ENCODE results near the gene PPP1R3F.

Gene PPP1R3F

DNA sequence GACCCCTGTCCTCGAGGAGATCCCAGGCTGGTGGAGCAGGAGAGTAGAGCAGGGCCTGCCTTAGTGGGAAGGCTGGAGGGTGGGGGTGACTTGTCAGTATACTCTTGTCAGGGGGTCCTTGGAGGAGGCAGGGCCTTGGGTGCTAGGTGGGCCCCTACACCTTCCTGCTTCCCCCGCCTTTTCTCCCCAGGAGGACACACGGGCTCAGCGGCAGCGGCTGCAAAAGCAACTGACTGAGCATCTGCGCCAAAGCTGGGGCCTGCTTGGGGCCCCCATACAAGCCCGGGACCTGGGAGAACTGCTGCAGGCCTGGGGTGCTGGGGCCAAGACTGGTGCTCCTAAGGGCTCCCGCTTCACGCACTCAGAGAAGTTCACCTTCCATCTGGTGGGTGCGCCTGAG is 23.1 kb upstream of the PPP1R3F start:
- Histone ChIP-seq H2BK5ac (ENCODE audit: low read length) (no peak overlapping the region), H3K36me3 (ENCODE audit: control insufficient read depth, insufficient read depth, low read length) (no peaks in the 10 kb centered on the region), H2BK120ac (ENCODE audit: low read depth, low read length) (no peak overlapping the region), H3K27ac (ENCODE audit: low read depth, low read length) (no peak overlapping the region), H3K4me1 (ENCODE audit: control insufficient read depth, low read depth, low read length) (no peaks in the 10 kb centered on the region), H3K9ac (ENCODE audit: low read length) (no peak overlapping the region), H2AK5ac (ENCODE audit: low read length) (no peak overlapping the region), H3K18ac (ENCODE audit: low read length) (no peak overlapping the region), H3K4me3 (ENCODE audit: low read length) (no peak overlapping the region), H3K27me3 (ENCODE audit: insufficient read depth, low read length, poor library complexity) (no peaks in the 10 kb centered on the region), H3K79me1 (ENCODE audit: low read length) (no peaks in the 10 kb centered on the region), H3K23ac (ENCODE audit: low read length) (no peak overlapping the region), H2BK15ac (replicated peaks; ENCODE audit: low read depth) (no peak overlapping the region), H4K5ac (ENCODE audit: low read length) (no peak overlapping the region), H4K8ac (ENCODE audit: low read depth, low read length) (no peak overlapping the region), H3K4me2 (ENCODE audit: low read length) (no peak overlapping the region), H3K4ac (ENCODE audit: low read depth, low read length) (no peak overlapping the region), H3K79me2 (ENCODE audit: control insufficient read depth, insufficient read depth, low read length) (no peaks in the 10 kb centered on the region), H3K56ac (ENCODE audit: low read length) (no peak overlapping the region)
- no CpG with 5 or more reads among the region's 10 CpGs for WGBS (ENCODE audit: extremely low coverage, insufficient coverage, low lambda C conversion rate)
- DNase-seq, result no peak

DNA sequence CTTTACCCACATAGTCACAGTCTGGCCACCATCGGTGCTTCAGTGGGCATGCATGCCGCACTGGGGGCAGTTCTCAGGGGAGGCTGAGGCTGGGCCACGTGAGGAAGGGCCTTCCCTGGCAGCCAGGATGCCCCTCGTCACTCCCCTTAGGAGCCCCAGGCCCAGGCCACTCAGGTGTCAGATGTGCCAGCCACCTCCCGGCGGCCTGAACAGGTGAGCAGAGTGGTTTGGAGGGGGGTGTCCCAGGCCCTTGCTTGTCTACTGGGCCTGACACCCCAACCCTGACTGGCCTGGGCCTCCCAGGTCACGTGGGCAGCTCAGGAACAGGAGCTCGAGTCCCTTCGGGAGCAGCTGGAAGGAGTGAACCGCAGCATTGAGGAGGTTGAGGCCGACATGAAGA is 22.2 kb upstream of the PPP1R3F start:
- H3K4me3 ChIP-seq (ENCODE audit: low read length), result no peak overlapping the region
- H2BK120ac ChIP-seq (ENCODE audit: low read depth, low read length), result no peak overlapping the region
- no peaks in the 10 kb centered on the region for H3K4me1 ChIP-seq (ENCODE audit: control insufficient read depth, low read depth, low read length)
- H3K56ac ChIP-seq (ENCODE audit: low read length), result no peak overlapping the region
- H3K27me3 ChIP-seq (ENCODE audit: insufficient read depth, low read length, poor library complexity), result no peaks in the 10 kb centered on the region
- no peak for DNase-seq
- no peak overlapping the region for H2BK15ac ChIP-seq (replicated peaks; ENCODE audit: low read depth)
- no peak overlapping the region for H3K9ac ChIP-seq (ENCODE audit: low read length)
- WGBS (ENCODE audit: extremely low coverage, insufficient coverage, low lambda C conversion rate), result no CpG with 5 or more reads among the region's 11 CpGs
- no peak overlapping the region for H3K4me2 ChIP-seq (ENCODE audit: low read length)
- no peak overlapping the region for H3K18ac ChIP-seq (ENCODE audit: low read length)
- no peak overlapping the region for H4K8ac ChIP-seq (ENCODE audit: low read depth, low read length)
- no peak overlapping the region for H3K27ac ChIP-seq (ENCODE audit: low read depth, low read length)
- H4K5ac ChIP-seq (ENCODE audit: low read length), result no peak overlapping the region
- no peaks in the 10 kb centered on the region for H3K79me1 ChIP-seq (ENCODE audit: low read length)
- no peaks in the 10 kb centered on the region for H3K79me2 ChIP-seq (ENCODE audit: control insufficient read depth, insufficient read depth, low read length)
- no peak overlapping the region for H2BK5ac ChIP-seq (ENCODE audit: low read length)
- no peak overlapping the region for H3K4ac ChIP-seq (ENCODE audit: low read depth, low read length)
- no peaks in the 10 kb centered on the region for H3K36me3 ChIP-seq (ENCODE audit: control insufficient read depth, insufficient read depth, low read length)
- no peak overlapping the region for H3K23ac ChIP-seq (ENCODE audit: low read length)
- no peak overlapping the region for H2AK5ac ChIP-seq (ENCODE audit: low read length)

DNA sequence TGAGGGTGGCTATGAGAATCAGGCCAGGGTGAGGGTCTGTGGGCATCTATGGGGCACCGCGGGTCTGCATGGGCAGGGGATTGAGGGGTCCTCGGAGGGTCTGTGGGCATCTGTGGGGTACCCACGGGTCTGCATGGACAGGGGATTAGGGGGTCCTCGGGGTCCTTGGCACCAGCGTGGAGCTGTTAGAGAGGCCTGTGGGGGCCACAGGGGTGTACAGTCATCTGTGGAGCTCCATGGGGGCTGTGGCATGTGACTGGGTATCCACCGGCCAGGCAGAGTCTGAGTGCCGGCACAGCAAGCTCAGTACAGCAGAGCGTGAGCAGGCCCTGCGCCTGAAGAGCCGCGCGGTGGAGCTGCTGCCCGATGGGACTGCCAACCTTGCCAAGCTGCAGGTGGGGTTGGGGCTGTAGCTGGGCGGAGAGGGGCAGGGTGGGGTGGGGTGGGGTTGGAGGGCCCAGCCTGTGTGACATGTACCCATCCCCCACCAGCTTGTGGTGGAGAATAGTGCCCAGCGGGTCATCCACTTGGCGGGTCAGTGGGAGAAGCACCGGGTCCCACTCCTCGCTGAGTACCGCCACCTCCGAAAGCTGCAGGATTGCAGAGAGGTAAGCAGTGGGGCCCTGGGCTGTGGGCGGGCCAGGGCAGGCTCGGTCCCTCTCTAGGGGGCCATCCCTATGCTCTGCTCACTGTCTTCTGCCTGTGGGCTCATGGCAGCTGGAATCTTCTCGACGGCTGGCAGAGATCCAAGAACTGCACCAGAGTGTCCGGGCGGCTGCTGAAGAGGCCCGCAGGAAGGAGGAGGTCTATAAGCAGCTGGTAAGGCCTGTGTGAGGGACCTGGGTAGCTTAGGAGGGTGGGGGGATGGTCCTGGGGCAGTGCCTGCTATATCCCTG is 21.4 kb upstream of the PPP1R3F start:
- Histone ChIP-seq H3K36me3 (ENCODE audit: control insufficient read depth, insufficient read depth, low read length) (no peaks in the 10 kb centered on the region), H3K23ac (ENCODE audit: low read length) (no peak overlapping the region), H3K79me1 (ENCODE audit: low read length) (no peaks in the 10 kb centered on the region), H2AK5ac (ENCODE audit: low read length) (no peak overlapping the region), H2BK120ac (ENCODE audit: low read depth, low read length) (no peak overlapping the region), H3K27ac (ENCODE audit: low read depth, low read length) (no peak overlapping the region), H3K4ac (ENCODE audit: low read depth, low read length) (no peak overlapping the region), H3K56ac (ENCODE audit: low read length) (no peak overlapping the region), H2BK15ac (replicated peaks; ENCODE audit: low read depth) (no peak overlapping the region), H2BK5ac (ENCODE audit: low read length) (no peak overlapping the region), H4K5ac (ENCODE audit: low read length) (no peak overlapping the region), H3K4me2 (ENCODE audit: low read length) (no peak overlapping the region), H4K8ac (ENCODE audit: low read depth, low read length) (no peak overlapping the region), H3K4me1 (ENCODE audit: control insufficient read depth, low read depth, low read length) (no peaks in the 10 kb centered on the region), H3K27me3 (ENCODE audit: insufficient read depth, low read length, poor library complexity) (no peaks in the 10 kb centered on the region), H3K4me3 (ENCODE audit: low read length) (no peak overlapping the region), H3K9ac (ENCODE audit: low read length) (no peak overlapping the region), H3K18ac (ENCODE audit: low read length) (no peak overlapping the region), H3K79me2 (ENCODE audit: control insufficient read depth, insufficient read depth, low read length) (no peaks in the 10 kb centered on the region)
- WGBS (ENCODE audit: extremely low coverage, insufficient coverage, low lambda C conversion rate), result no CpG with 5 or more reads among the region's 28 CpGs
- no peak for DNase-seq

DNA sequence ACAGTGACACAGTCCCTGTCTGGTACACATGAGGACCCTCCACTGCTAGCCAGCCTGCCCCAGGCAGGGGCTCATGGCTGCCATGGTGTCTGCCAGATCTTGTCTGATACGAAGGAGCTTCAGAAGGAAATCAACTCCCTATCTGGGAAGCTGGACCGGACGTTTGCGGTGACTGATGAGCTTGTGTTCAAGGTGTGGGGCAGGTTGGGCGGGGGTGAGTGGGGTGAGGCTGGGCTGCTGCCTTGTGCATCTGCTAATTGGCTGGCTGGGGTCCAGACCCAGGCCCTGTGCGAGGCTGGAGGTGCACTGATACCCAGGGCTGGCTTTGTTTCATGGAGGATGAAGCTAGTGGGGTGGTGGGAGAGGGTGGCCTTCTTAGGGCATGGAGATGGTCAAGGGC is 20.5 kb upstream of the PPP1R3F start:
- Histone ChIP-seq H2BK15ac (replicated peaks; ENCODE audit: low read depth) (no peak overlapping the region), H3K79me2 (ENCODE audit: control insufficient read depth, insufficient read depth, low read length) (no peaks in the 10 kb centered on the region), H3K27ac (ENCODE audit: low read depth, low read length) (no peak overlapping the region), H2AK5ac (ENCODE audit: low read length) (no peak overlapping the region), H3K56ac (ENCODE audit: low read length) (no peak overlapping the region), H3K18ac (ENCODE audit: low read length) (no peak overlapping the region), H3K4ac (ENCODE audit: low read depth, low read length) (no peak overlapping the region), H3K4me1 (ENCODE audit: control insufficient read depth, low read depth, low read length) (no peaks in the 10 kb centered on the region), H2BK120ac (ENCODE audit: low read depth, low read length) (no peak overlapping the region), H3K4me2 (ENCODE audit: low read length) (no peak overlapping the region), H2BK5ac (ENCODE audit: low read length) (no peak overlapping the region), H3K9ac (ENCODE audit: low read length) (no peak overlapping the region), H3K36me3 (ENCODE audit: control insufficient read depth, insufficient read depth, low read length) (no peaks in the 10 kb centered on the region), H3K27me3 (ENCODE audit: insufficient read depth, low read length, poor library complexity) (no peaks in the 10 kb centered on the region), H4K5ac (ENCODE audit: low read length) (no peak overlapping the region), H4K8ac (ENCODE audit: low read depth, low read length) (no peak overlapping the region), H3K4me3 (ENCODE audit: low read length) (no peak overlapping the region), H3K79me1 (ENCODE audit: low read length) (no peaks in the 10 kb centered on the region), H3K23ac (ENCODE audit: low read length) (no peak overlapping the region)
- no peak for DNase-seq
- no CpG with 5 or more reads among the region's 6 CpGs for WGBS (ENCODE audit: extremely low coverage, insufficient coverage, low lambda C conversion rate)

DNA sequence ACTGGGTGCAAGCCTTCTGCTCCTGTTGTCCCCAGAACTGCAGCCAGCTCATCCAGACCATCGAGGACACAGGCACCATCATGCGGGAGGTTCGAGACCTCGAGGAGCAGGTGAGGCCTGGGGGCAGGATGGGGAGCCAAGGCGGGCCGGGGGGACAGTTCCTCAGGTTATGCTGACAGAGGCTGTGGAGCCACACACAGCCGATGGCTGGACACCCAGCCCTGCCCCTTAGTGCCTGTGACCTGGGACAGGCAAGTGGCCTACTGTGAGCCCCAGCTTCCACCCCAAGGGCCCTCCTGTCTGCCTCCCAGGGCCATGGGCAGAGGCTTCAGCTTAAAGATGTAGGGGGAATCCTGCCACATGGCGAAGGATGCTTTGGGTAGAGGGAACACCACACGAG is 20.0 kb upstream of the PPP1R3F start:
- Histone ChIP-seq H3K27ac (ENCODE audit: low read depth, low read length) (no peak overlapping the region), H3K36me3 (ENCODE audit: control insufficient read depth, insufficient read depth, low read length) (no peaks in the 10 kb centered on the region), H3K4me3 (ENCODE audit: low read length) (no peak overlapping the region), H3K4ac (ENCODE audit: low read depth, low read length) (no peak overlapping the region), H2BK15ac (replicated peaks; ENCODE audit: low read depth) (no peak overlapping the region), H4K8ac (ENCODE audit: low read depth, low read length) (no peak overlapping the region), H3K79me1 (ENCODE audit: low read length) (no peaks in the 10 kb centered on the region), H3K4me2 (ENCODE audit: low read length) (no peak overlapping the region), H3K18ac (ENCODE audit: low read length) (no peak overlapping the region), H3K9ac (ENCODE audit: low read length) (no peak overlapping the region), H4K5ac (ENCODE audit: low read length) (no peak overlapping the region), H3K79me2 (ENCODE audit: control insufficient read depth, insufficient read depth, low read length) (no peaks in the 10 kb centered on the region), H3K56ac (ENCODE audit: low read length) (no peak overlapping the region), H2AK5ac (ENCODE audit: low read length) (no peak overlapping the region), H2BK5ac (ENCODE audit: low read length) (no peak overlapping the region), H2BK120ac (ENCODE audit: low read depth, low read length) (no peak overlapping the region), H3K27me3 (ENCODE audit: insufficient read depth, low read length, poor library complexity) (no peaks in the 10 kb centered on the region), H3K23ac (ENCODE audit: low read length) (no peak overlapping the region), H3K4me1 (ENCODE audit: control insufficient read depth, low read depth, low read length) (no peaks in the 10 kb centered on the region)
- DNase-seq, result no peak
- no CpG with 5 or more reads among the region's 9 CpGs for WGBS (ENCODE audit: extremely low coverage, insufficient coverage, low lambda C conversion rate)

DNA sequence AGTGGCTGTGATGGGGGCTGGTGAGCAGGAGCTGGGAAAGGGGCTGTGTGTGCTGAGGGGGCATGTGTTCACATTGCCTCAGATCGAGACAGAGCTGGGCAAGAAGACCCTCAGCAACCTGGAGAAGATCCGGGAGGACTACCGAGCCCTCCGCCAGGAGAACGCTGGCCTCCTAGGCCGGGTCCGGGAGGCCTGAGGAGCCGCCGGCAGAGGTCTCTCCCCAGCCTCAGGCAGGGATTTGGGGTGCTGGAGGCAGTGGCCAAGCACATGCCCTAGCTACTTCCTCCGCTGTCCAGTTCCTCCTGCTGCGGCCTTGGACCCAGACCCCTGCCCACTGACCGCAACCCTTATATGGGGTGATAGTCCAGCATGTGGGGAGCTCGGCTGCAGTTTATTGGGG is 19.5 kb upstream of the PPP1R3F start:
- Histone ChIP-seq H2BK5ac (ENCODE audit: low read length) (no peak overlapping the region), H2BK15ac (replicated peaks; ENCODE audit: low read depth) (no peak overlapping the region), H3K4ac (ENCODE audit: low read depth, low read length) (no peak overlapping the region), H3K23ac (ENCODE audit: low read length) (no peak overlapping the region), H3K9ac (ENCODE audit: low read length) (no peak overlapping the region), H4K5ac (ENCODE audit: low read length) (no peak overlapping the region), H2BK120ac (ENCODE audit: low read depth, low read length) (no peak overlapping the region), H3K18ac (ENCODE audit: low read length) (no peak overlapping the region), H3K56ac (ENCODE audit: low read length) (no peak overlapping the region), H2AK5ac (ENCODE audit: low read length) (no peak overlapping the region), H3K4me2 (ENCODE audit: low read length) (no peak overlapping the region), H3K27ac (ENCODE audit: low read depth, low read length) (no peak overlapping the region), H3K79me2 (ENCODE audit: control insufficient read depth, insufficient read depth, low read length) (no peaks in the 10 kb centered on the region), H3K79me1 (ENCODE audit: low read length) (no peaks in the 10 kb centered on the region), H3K4me1 (ENCODE audit: control insufficient read depth, low read depth, low read length) (no peaks in the 10 kb centered on the region), H3K4me3 (ENCODE audit: low read length) (no peak overlapping the region), H3K27me3 (ENCODE audit: insufficient read depth, low read length, poor library complexity) (no peaks in the 10 kb centered on the region), H3K36me3 (ENCODE audit: control insufficient read depth, insufficient read depth, low read length) (no peaks in the 10 kb centered on the region), H4K8ac (ENCODE audit: low read depth, low read length) (no peak overlapping the region)
- no CpG with 5 or more reads among the region's 13 CpGs for WGBS (ENCODE audit: extremely low coverage, insufficient coverage, low lambda C conversion rate)
- DNase-seq, result no peak

Data from mesendoderm (in vitro differentiated cells).